Osteoblast (primary cell): Measurements from ENCODE around the gene PRPF40A. TPM values are rescaled to one million over a fixed set of nuclear protein-coding genes. Genes with fewer than 3 reads are reported as not detected.

ENCODE experiments used
- DNase-seq: peaks from one replicate; pipeline ENCODE4 v3.0.0; 2011; ENCODE audit warnings: low spot score, mixed read lengths; ENCODE audit not compliant: insufficient read length; ENCODE audit errors: missing footprints
- H2AFZ ChIP-seq: 2 replicates; pipeline ENCODE4 v1.6.0; 2011; ENCODE audit warnings: mild to moderate bottlenecking, low read length
- H3K27ac ChIP-seq: 2 replicates; pipeline ENCODE4 v1.5.1; 2011; ENCODE audit warnings: mild to moderate bottlenecking, low read depth, low read length, moderate library complexity
- H3K27me3 ChIP-seq: 2 replicates; pipeline ENCODE4 v1.6.0; 2012; ENCODE audit warnings: mild to moderate bottlenecking, control low read depth, inconsistent platforms, low read length, moderate library complexity; ENCODE audit not compliant: insufficient read depth
- H3K36me3 ChIP-seq: 2 replicates; pipeline ENCODE4 v1.5.1; 2011; ENCODE audit warnings: mild to moderate bottlenecking, low read length, control low read depth, moderate library complexity; ENCODE audit not compliant: insufficient read depth
- H3K4me1 ChIP-seq: 2 replicates; pipeline ENCODE4 v1.5.1; 2011; ENCODE audit warnings: mild to moderate bottlenecking, low read length, control low read depth, moderate library complexity; ENCODE audit not compliant: insufficient read depth
- H3K4me2 ChIP-seq: 2 replicates; pipeline ENCODE4 v1.6.0; 2011; ENCODE audit warnings: mild to moderate bottlenecking, low read length; ENCODE audit not compliant: insufficient read depth
- H3K4me3 ChIP-seq: fragments of 200-600 bp; sonication (generic); 3 replicates; pipeline ENCODE4 v1.5.1; 2012; ENCODE audit warnings: mild to moderate bottlenecking, low read length, inconsistent platforms; ENCODE audit not compliant: insufficient read depth
- H3K79me2 ChIP-seq: 2 replicates; pipeline ENCODE4 v1.6.0; 2012; ENCODE audit warnings: mild to moderate bottlenecking, low read length, control low read depth, inconsistent platforms; ENCODE audit not compliant: insufficient read depth
- H3K9me3 ChIP-seq: 2 replicates; pipeline ENCODE4 v1.5.1; 2011; ENCODE audit warnings: low read depth, low read length, control low read depth
- H4K20me1 ChIP-seq: 2 replicates; pipeline ENCODE4 v1.6.0; 2012; ENCODE audit warnings: mild to moderate bottlenecking, low read length, control low read depth; ENCODE audit not compliant: insufficient read depth
- CTCF ChIP-seq: IDR thresholded peaks from 2 replicates; pipeline ENCODE4 v1.5.1; 2011; ENCODE audit warnings: mild to moderate bottlenecking, low read depth, low read length, moderate library complexity; ENCODE audit errors: extremely low read depth
- total RNA-seq: library from RNA; depleted of rRNA; stranded (reverse); fragments of >200 nt; gene quantifications from 2 replicates; pipeline ENCODE4 v1.2.3, GENCODE V29; 2012

The PRPF40A gene
- total RNA-seq, 1 donor = 109 TPM

- Histone ChIP-seq H3K27me3 (no peaks in the 10 kb centered on the region), H3K79me2 (no peaks in the 10 kb centered on the region), H3K4me2 (no peak overlapping the region), H3K36me3 (no peaks in the 10 kb centered on the region), H2AFZ (no peak overlapping the region), H3K9me3 (no peaks in the 10 kb centered on the region), H3K4me1 (no peaks in the 10 kb centered on the region), H3K27ac (no peak overlapping the region), H3K4me3 (no peak overlapping the region), H4K20me1 (no peaks in the 10 kb centered on the region)
- peak; percentile 73 for TF ChIP-seq CTCF
- peak; percentile 83 for DNase-seq
Measured at GRCh38 chr2:152627351-152627957, 89.8 kb downstream of the PRPF40A start.

GRCh38 chr2:152626911-152627339 is 90.3 kb downstream of the PRPF40A start:
- DNase-seq = no peak

GRCh38 chr2:152624805-152625204 is 92.5 kb downstream of the PRPF40A start:
- H3K4me1 ChIP-seq = no peaks in the 10 kb centered on the region
- H3K27me3 ChIP-seq = no peaks in the 10 kb centered on the region
- no peaks in the 10 kb centered on the region for H3K9me3 ChIP-seq
- no peak for TF ChIP-seq CTCF
- no peak overlapping the region for H3K4me2 ChIP-seq
- H3K27ac ChIP-seq = no peak overlapping the region
- H3K4me3 ChIP-seq = no peak overlapping the region
- no peak overlapping the region for H2AFZ ChIP-seq
- DNase-seq = no peak
- no peaks in the 10 kb centered on the region for H3K79me2 ChIP-seq
- peaks cover 6% of the 10 kb centered on the region for H3K36me3 ChIP-seq
- no peaks in the 10 kb centered on the region for H4K20me1 ChIP-seq

More at GRCh38 chr2:152626911-152627339, 90.3 kb downstream of the PRPF40A start:
- H4K20me1 ChIP-seq = no peaks in the 10 kb centered on the region
- no peaks in the 10 kb centered on the region for H3K4me1 ChIP-seq
- no peak overlapping the region for H3K4me2 ChIP-seq
- peaks cover 1% of the 10 kb centered on the region for H3K36me3 ChIP-seq
- no peak overlapping the region for H3K4me3 ChIP-seq
- no peak overlapping the region for H3K27ac ChIP-seq
- no peaks in the 10 kb centered on the region for H3K9me3 ChIP-seq
- TF ChIP-seq CTCF = no peak
- no peak overlapping the region for H2AFZ ChIP-seq
- H3K79me2 ChIP-seq = no peaks in the 10 kb centered on the region
- H3K27me3 ChIP-seq = no peaks in the 10 kb centered on the region

GRCh38 chr2:152623775-152624174 is 93.5 kb downstream of the PRPF40A start:
- Histone ChIP-seq H3K4me1 (no peaks in the 10 kb centered on the region), H3K4me2 (no peak overlapping the region), H4K20me1 (no peaks in the 10 kb centered on the region), H2AFZ (no peak overlapping the region), H3K79me2 (no peaks in the 10 kb centered on the region), H3K36me3 (peaks cover 10% of the 10 kb centered on the region), H3K9me3 (no peaks in the 10 kb centered on the region), H3K27ac (no peak overlapping the region), H3K4me3 (no peak overlapping the region), H3K27me3 (no peaks in the 10 kb centered on the region)
- no peak for DNase-seq
- TF ChIP-seq CTCF = no peak
